Progenitor cell of endocrine pancreas (in vitro differentiated cells): Measurements from ENCODE around the gene NELL1. TPM values are rescaled to one million over a fixed set of nuclear protein-coding genes. Genes with fewer than 3 reads are reported as not detected.

Source experiments
- DNase-seq: peaks from one replicate; pipeline ENCODE4 v3.0.0; 2021; ENCODE audit warnings: low spot score; ENCODE audit not compliant: unreplicated experiment
- H3K27ac Mint-ChIP-seq: 2 replicates; pipeline ENCODE4 v1.8.0; 2021; ENCODE audit warnings: mild to moderate bottlenecking, moderate library complexity, mixed read lengths
- H3K27me3 Mint-ChIP-seq: 2 replicates; pipeline ENCODE4 v1.8.0; 2021; ENCODE audit warnings: mixed read lengths
- H3K36me3 Mint-ChIP-seq: 2 replicates; pipeline ENCODE4 v1.8.0; 2022; ENCODE audit warnings: mixed read lengths; ENCODE audit not compliant: insufficient read depth
- H3K4me1 Mint-ChIP-seq: 2 replicates; pipeline ENCODE4 v1.8.0; 2021; ENCODE audit warnings: low read depth, mixed read lengths
- H3K4me3 Mint-ChIP-seq: 2 replicates; pipeline ENCODE4 v1.8.0; 2021; ENCODE audit warnings: low read depth, mild to moderate bottlenecking, moderate library complexity, mixed read lengths
- H3K9me3 Mint-ChIP-seq: 2 replicates; pipeline ENCODE4 v1.8.0; 2021; ENCODE audit warnings: low read depth, mixed read lengths
- CTCF ChIP-seq: fragments of 200-600 bp; sonication (generic); IDR thresholded peaks from one replicate; pipeline ENCODE4 v1.5.0; 2021; ENCODE audit warnings: antibody characterized with exemption, mild to moderate bottlenecking; ENCODE audit not compliant: unreplicated experiment
- total RNA-seq: library from RNA; stranded (reverse); gene quantifications from 2 replicates; pipeline ENCODE4 v1.2.1, GENCODE V29; 2021

The NELL1 gene
- total RNA-seq, 1 donor from 2014 or later, result 2.2 TPM

GRCh38 chr11:20712912-20713311 lies 43.5 kb downstream of the NELL1 start:
- no peak for TF ChIP-seq CTCF
- DNase-seq, result no peak
- Mint-ChIP-seq H3K27ac (no peak overlapping the region), H3K9me3 (peaks cover 21% of the 10 kb centered on the region), H3K36me3 (peaks cover 1% of the 10 kb centered on the region), H3K27me3 (no peaks in the 10 kb centered on the region), H3K4me3 (no peak overlapping the region), H3K4me1 (peaks cover 9% of the 10 kb centered on the region)

GRCh38 chr11:20715464-20715863 lies 46.1 kb downstream of the NELL1 start:
- DNase-seq, result no peak
- no peaks in the 10 kb centered on the region for H3K27me3 Mint-ChIP-seq
- no peaks in the 10 kb centered on the region for H3K36me3 Mint-ChIP-seq
- TF ChIP-seq CTCF, result no peak
- H3K27ac Mint-ChIP-seq, result no peak overlapping the region
- H3K4me1 Mint-ChIP-seq, result peaks cover 9% of the 10 kb centered on the region
- no peak overlapping the region for H3K4me3 Mint-ChIP-seq
- peaks cover 3% of the 10 kb centered on the region for H3K9me3 Mint-ChIP-seq

GRCh38 chr11:20715931-20716330 lies 46.5 kb downstream of the NELL1 start:
- no peak for DNase-seq
- no peaks in the 10 kb centered on the region for H3K36me3 Mint-ChIP-seq
- no peaks in the 10 kb centered on the region for H3K9me3 Mint-ChIP-seq
- H3K4me1 Mint-ChIP-seq, result peaks cover 9% of the 10 kb centered on the region
- H3K27me3 Mint-ChIP-seq, result no peaks in the 10 kb centered on the region
- TF ChIP-seq CTCF, result no peak
- no peak overlapping the region for H3K27ac Mint-ChIP-seq
- no peak overlapping the region for H3K4me3 Mint-ChIP-seq

GRCh38 chr11:20719821-20720220 lies 50.4 kb downstream of the NELL1 start:
- no peak overlapping the region for H3K27ac Mint-ChIP-seq
- no peaks in the 10 kb centered on the region for H3K36me3 Mint-ChIP-seq
- H3K4me3 Mint-ChIP-seq, result no peak overlapping the region
- no peaks in the 10 kb centered on the region for H3K9me3 Mint-ChIP-seq
- H3K4me1 Mint-ChIP-seq, result peaks cover 9% of the 10 kb centered on the region
- no peak for TF ChIP-seq CTCF
- no peaks in the 10 kb centered on the region for H3K27me3 Mint-ChIP-seq
- DNase-seq, result no peak

- Mint-ChIP-seq H3K4me3 (no peak overlapping the region), H3K4me1 (no peaks in the 10 kb centered on the region), H3K27ac (no peak overlapping the region), H3K27me3 (no peaks in the 10 kb centered on the region), H3K36me3 (no peaks in the 10 kb centered on the region), H3K9me3 (peaks cover 4% of the 10 kb centered on the region)
- no peak for DNase-seq
- no peak for TF ChIP-seq CTCF
These were observed 54.0 kb downstream of the NELL1 start for GRCh38 chr11:20723366-20723765.
